ENCODE results near the gene MLPH.

DNA sequence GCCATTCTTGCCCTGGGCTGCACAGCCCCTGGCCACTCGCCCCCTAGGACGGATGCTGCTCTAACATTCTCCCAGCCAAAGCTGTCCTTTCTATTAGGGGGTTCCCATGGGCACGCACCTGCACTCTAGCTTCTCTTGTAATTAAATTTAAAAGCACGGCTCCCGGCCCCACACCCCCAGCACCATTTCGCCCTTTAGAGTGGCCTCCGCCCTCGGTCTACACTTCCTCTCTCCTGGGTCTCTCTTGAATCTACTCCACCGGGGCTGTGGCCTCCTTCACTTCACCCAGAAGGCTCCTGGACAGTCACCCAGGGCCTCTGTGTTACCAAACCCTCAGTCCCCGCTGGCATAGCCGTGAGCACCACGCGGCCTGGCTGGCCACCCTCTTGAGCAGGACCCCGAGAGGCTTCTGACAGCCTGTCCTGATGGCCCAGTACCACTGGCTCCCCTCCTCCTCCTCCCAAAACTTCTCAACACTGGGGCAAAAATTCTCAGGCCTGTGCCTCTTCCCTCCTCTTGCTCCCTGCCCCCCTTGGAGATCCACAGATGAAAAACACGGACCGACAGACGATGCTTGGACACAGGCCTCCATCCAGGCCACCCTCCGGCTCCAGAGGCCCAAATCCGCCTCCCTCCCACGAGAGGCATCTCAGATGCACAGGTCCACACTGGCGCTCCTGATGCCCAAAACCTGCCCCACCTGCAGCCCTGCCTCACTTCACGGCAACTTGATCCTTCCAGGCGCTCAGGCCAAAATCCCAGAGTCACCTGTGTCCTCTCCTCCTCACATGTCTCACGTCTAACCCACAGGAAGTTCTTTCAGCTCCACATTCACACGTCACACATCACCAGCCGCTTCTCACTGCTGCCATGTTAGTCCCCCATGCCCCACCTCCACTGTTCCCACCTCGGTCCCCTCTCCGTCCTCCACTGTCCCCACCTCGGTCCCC lies 110.4 kb downstream of the MLPH start:
- TF ChIP-seq, protein P1, sequence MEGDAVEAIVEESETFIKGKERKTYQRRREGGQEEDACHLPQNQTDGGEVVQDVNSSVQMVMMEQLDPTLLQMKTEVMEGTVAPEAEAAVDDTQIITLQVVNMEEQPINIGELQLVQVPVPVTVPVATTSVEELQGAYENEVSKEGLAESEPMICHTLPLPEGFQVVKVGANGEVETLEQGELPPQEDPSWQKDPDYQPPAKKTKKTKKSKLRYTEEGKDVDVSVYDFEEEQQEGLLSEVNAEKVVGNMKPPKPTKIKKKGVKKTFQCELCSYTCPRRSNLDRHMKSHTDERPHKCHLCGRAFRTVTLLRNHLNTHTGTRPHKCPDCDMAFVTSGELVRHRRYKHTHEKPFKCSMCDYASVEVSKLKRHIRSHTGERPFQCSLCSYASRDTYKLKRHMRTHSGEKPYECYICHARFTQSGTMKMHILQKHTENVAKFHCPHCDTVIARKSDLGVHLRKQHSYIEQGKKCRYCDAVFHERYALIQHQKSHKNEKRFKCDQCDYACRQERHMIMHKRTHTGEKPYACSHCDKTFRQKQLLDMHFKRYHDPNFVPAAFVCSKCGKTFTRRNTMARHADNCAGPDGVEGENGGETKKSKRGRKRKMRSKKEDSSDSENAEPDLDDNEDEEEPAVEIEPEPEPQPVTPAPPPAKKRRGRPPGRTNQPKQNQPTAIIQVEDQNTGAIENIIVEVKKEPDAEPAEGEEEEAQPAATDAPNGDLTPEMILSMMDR (IDR thresholded peaks at IDR 0.05): no peak
- TF ChIP-seq POLR2AphosphoS5 (IDR thresholded peaks at IDR 0.05) (no peak), POLR2A (IDR thresholded peaks at IDR 0.05) (no peak)

Data from breast epithelium (tissue), 3 donors.